SK-N-SH treated with all-trans-retinoic acid at 6 μM for 48 hours (cell line): ENCODE measurements around the gene TMEM263.
"Not testable (repeated sequence)": the region's sequence is repeated elsewhere in the genome, so short reads cannot be mapped to it uniquely, and the experiment has no call there.

Experiments
- ATAC-seq: fragments of 200-7000 bp; cut with Tn5 transposase; 3 replicates; pipeline ENCODE4 v1.9.1; 2020; ENCODE audit warnings: mild to moderate bottlenecking, moderate library complexity
- ARNTL ChIP-seq: fragments of 450-650 bp; formaldehyde crosslinking; IDR thresholded peaks from 2 replicates; pipeline ENCODE4 v1.5.0; 2020; ENCODE audit warnings: low read depth, mild to moderate bottlenecking, moderate library complexity, borderline replicate concordance
- CSDC2 ChIP-seq: fragments of 250-450 bp; sonication (Bioruptor Pico); IDR thresholded peaks from 2 replicates; pipeline ENCODE4 v1.5.0; 2020; ENCODE audit warnings: mild to moderate bottlenecking, moderate library complexity
- ESRRG ChIP-seq: fragments of 250-450 bp; sonication (Bioruptor Pico); IDR thresholded peaks from 2 replicates; pipeline ENCODE4 v1.6.1; 2021; ENCODE audit warnings: mild to moderate bottlenecking
- GLIS3 ChIP-seq: fragments of 250-450 bp; sonication (Bioruptor Pico); IDR thresholded peaks from 2 replicates; pipeline ENCODE4 v1.5.0; 2020; ENCODE audit warnings: mild to moderate bottlenecking, moderate library complexity
- ISL1 ChIP-seq: fragments of 250-450 bp; sonication (Bioruptor Pico); IDR thresholded peaks from 2 replicates; pipeline ENCODE4 v2.1.2; 2022; ENCODE audit warnings: mild to moderate bottlenecking, moderate library complexity
- OSR1 ChIP-seq: fragments of 250-450 bp; sonication (Bioruptor Pico); IDR thresholded peaks from 2 replicates; pipeline ENCODE4 v1.8.0; 2022; ENCODE audit warnings: moderate library complexity, mild to moderate bottlenecking, inconsistent platforms
- PPARA ChIP-seq: fragments of 250-450 bp; sonication (Bioruptor Pico); IDR thresholded peaks from 2 replicates; pipeline ENCODE4 v1.5.0; 2020; ENCODE audit warnings: mild to moderate bottlenecking, borderline replicate concordance
- RARB ChIP-seq: fragments of 250-450 bp; sonication (Bioruptor Pico); IDR thresholded peaks from 2 replicates; pipeline ENCODE4 v1.8.0; 2021; ENCODE audit warnings: mild to moderate bottlenecking, moderate library complexity
- SNAI2 ChIP-seq: fragments of 250-450 bp; sonication (Bioruptor Pico); IDR thresholded peaks from 2 replicates; pipeline ENCODE4 v1.5.0; 2020; ENCODE audit warnings: mild to moderate bottlenecking, moderate library complexity
- TCF4 ChIP-seq: fragments of 250-450 bp; sonication (Bioruptor Pico); IDR thresholded peaks from 2 replicates; pipeline ENCODE4 v1.8.0; 2021; ENCODE audit warnings: mild to moderate bottlenecking, moderate library complexity, borderline replicate concordance
- TOX ChIP-seq: fragments of 250-450 bp; sonication (Bioruptor Pico); IDR thresholded peaks from 2 replicates; pipeline ENCODE4 v1.8.0; 2021; ENCODE audit warnings: mild to moderate bottlenecking, moderate library complexity, borderline replicate concordance
- ZC3H10 ChIP-seq: fragments of 250-450 bp; sonication (Bioruptor Pico); IDR thresholded peaks from 2 replicates; pipeline ENCODE4 v1.5.1; 2021; ENCODE audit warnings: mild to moderate bottlenecking, moderate library complexity
- ZFP3 ChIP-seq: fragments of 250-450 bp; sonication (Bioruptor Pico); IDR thresholded peaks from 2 replicates; pipeline ENCODE4 v1.5.0; 2020; ENCODE audit warnings: mild to moderate bottlenecking, moderate library complexity
- ZFP30 ChIP-seq: fragments of 450-650 bp; formaldehyde crosslinking; IDR thresholded peaks from 2 replicates; pipeline ENCODE4 v1.5.0; 2022; ENCODE audit warnings: mild to moderate bottlenecking, moderate library complexity
- ZNF565 ChIP-seq: fragments of 450-650 bp; formaldehyde crosslinking; conservative IDR thresholded peaks from 2 replicates; pipeline ENCODE4 v1.5.0; 2020; ENCODE audit warnings: low read depth, mild to moderate bottlenecking, moderate library complexity
- ZNF70 ChIP-seq: fragments of 450-650 bp; formaldehyde crosslinking; IDR thresholded peaks from 2 replicates; pipeline ENCODE4 v1.5.0; 2020; ENCODE audit warnings: mild to moderate bottlenecking, moderate library complexity
- TF ChIP-seq, protein P1 (sequence below): fragments of 250-450 bp; sonication (Bioruptor Pico); IDR thresholded peaks from 2 replicates; pipeline ENCODE4 v1.5.1; 2020; ENCODE audit warnings: low read depth, mild to moderate bottlenecking, moderate library complexity
- TF ChIP-seq, protein P2 (sequence below): fragments of 250-450 bp; sonication (Bioruptor Pico); IDR thresholded peaks from 2 replicates; pipeline ENCODE4 v1.5.1; 2021; ENCODE audit warnings: mild to moderate bottlenecking, moderate library complexity
- TF ChIP-seq, protein P3 (sequence below): fragments of 250-450 bp; sonication (Bioruptor Pico); IDR thresholded peaks from 2 replicates; pipeline ENCODE4 v1.5.0; 2020; ENCODE audit warnings: mild to moderate bottlenecking, moderate library complexity
- TF ChIP-seq, protein P4 (sequence below): fragments of 250-450 bp; sonication (Bioruptor Pico); IDR thresholded peaks from 2 replicates; pipeline ENCODE4 v1.8.0; 2020; ENCODE audit warnings: mild to moderate bottlenecking, moderate library complexity, borderline replicate concordance

The TMEM263 gene

DNA sequence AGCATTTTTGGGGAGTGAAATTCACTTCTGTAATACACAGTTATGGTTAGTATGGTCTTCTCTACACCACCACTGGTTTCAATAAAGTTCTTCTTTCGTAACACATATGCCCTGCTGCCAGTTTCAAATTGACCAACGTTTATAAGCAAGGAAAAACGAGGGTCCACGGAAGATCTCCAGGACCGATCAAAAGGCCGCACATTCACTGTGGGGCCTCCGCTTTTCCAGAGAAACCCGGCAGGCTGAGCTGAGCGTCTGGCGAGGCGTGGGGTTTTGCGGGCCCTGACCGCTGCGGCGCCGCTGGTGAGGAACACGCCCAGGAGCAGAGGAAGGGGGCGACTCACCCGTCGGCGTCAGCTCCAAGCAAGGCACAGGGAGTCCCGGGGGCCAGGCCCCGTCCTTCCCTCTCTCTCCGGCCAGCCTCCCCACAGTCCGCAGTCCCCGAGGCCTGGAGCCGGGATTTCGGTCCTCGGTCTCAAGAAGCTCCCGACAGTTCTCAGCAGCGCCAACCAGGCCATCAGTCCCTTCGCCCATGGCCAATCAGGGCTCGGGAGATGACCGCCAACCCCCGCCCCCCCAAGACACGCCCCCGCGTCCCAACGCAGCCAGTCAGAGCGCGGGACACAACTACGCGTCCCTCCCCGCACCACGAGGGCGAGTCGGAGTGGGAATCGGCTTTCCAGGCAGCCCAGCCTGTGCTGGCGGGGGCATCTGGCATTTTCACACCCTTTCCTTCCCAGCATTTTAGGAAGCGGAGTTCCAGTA is 31.1 kb downstream of the TMEM263 start, which contains the start of gene MTERF2:
Gene MTERF2, minus strand, starts transcription at position 522 of the 765 bp plus-strand sequence. CDS start 8,432 bp downstream, outside the sequence.
- TF ChIP-seq ZNF70 (CRISPR knock-in tag) = no peak
- TF ChIP-seq GLIS3 (CRISPR knock-in tag) = 0 out of 2 replicates have a peak, but pooled peaks have one; percentile 9
- TF ChIP-seq, protein P1, sequence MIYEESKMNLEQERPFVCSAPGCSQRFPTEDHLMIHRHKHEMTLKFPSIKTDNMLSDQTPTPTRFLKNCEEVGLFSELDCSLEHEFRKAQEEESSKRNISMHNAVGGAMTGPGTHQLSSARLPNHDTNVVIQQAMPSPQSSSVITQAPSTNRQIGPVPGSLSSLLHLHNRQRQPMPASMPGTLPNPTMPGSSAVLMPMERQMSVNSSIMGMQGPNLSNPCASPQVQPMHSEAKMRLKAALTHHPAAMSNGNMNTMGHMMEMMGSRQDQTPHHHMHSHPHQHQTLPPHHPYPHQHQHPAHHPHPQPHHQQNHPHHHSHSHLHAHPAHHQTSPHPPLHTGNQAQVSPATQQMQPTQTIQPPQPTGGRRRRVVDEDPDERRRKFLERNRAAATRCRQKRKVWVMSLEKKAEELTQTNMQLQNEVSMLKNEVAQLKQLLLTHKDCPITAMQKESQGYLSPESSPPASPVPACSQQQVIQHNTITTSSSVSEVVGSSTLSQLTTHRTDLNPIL (CRISPR knock-in tag) = no peak
- TF ChIP-seq ZFP3 (CRISPR knock-in tag) = peak; percentile 64; the same call in 1 of the 2 replicates
- ATAC-seq = peak; percentile 97

DNA sequence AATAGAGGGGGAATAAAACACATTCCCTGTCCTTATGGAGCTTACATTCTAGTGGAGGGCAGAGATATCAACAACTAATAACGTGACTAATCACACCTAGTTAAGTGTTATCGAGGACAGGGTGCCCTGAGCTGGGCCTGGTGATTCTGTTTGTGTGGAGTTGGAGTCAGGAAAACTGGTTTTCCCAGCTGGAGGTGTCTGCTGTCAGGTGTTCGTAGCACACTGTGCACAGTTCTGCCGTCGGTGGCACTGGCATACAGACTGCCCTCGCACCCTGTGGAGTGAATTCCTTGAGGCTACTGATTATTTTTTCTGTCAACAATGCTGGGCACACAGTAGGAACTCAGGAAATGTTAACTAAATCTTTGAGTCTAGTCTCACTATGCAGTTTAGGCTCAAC is 32.1 kb downstream of the TMEM263 start:
- ATAC-seq = no peak
- TF ChIP-seq ARNTL (no peak), ZFP30 (CRISPR knock-in tag) (no peak), OSR1 (CRISPR knock-in tag) (no peak), RARB (CRISPR knock-in tag) (no peak), PPARA (CRISPR knock-in tag) (no peak), ESRRG (CRISPR knock-in tag) (no peak), CSDC2 (CRISPR knock-in tag) (no peak), ISL1 (CRISPR knock-in tag) (no peak), ZFP3 (CRISPR knock-in tag) (no peak)
- TF ChIP-seq, protein P2, sequence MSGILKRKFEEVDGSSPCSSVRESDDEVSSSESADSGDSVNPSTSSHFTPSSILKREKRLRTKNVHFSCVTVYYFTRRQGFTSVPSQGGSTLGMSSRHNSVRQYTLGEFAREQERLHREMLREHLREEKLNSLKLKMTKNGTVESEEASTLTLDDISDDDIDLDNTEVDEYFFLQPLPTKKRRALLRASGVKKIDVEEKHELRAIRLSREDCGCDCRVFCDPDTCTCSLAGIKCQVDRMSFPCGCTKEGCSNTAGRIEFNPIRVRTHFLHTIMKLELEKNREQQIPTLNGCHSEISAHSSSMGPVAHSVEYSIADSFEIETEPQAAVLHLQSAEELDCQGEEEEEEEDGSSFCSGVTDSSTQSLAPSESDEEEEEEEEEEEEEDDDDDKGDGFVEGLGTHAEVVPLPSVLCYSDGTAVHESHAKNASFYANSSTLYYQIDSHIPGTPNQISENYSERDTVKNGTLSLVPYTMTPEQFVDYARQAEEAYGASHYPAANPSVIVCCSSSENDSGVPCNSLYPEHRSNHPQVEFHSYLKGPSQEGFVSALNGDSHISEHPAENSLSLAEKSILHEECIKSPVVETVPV = no peak
- TF ChIP-seq, protein P3, sequence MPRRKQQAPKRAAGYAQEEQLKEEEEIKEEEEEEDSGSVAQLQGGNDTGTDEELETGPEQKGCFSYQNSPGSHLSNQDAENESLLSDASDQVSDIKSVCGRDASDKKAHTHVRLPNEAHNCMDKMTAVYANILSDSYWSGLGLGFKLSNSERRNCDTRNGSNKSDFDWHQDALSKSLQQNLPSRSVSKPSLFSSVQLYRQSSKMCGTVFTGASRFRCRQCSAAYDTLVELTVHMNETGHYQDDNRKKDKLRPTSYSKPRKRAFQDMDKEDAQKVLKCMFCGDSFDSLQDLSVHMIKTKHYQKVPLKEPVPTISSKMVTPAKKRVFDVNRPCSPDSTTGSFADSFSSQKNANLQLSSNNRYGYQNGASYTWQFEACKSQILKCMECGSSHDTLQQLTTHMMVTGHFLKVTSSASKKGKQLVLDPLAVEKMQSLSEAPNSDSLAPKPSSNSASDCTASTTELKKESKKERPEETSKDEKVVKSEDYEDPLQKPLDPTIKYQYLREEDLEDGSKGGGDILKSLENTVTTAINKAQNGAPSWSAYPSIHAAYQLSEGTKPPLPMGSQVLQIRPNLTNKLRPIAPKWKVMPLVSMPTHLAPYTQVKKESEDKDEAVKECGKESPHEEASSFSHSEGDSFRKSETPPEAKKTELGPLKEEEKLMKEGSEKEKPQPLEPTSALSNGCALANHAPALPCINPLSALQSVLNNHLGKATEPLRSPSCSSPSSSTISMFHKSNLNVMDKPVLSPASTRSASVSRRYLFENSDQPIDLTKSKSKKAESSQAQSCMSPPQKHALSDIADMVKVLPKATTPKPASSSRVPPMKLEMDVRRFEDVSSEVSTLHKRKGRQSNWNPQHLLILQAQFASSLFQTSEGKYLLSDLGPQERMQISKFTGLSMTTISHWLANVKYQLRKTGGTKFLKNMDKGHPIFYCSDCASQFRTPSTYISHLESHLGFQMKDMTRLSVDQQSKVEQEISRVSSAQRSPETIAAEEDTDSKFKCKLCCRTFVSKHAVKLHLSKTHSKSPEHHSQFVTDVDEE (CRISPR knock-in tag) = no peak

DNA sequence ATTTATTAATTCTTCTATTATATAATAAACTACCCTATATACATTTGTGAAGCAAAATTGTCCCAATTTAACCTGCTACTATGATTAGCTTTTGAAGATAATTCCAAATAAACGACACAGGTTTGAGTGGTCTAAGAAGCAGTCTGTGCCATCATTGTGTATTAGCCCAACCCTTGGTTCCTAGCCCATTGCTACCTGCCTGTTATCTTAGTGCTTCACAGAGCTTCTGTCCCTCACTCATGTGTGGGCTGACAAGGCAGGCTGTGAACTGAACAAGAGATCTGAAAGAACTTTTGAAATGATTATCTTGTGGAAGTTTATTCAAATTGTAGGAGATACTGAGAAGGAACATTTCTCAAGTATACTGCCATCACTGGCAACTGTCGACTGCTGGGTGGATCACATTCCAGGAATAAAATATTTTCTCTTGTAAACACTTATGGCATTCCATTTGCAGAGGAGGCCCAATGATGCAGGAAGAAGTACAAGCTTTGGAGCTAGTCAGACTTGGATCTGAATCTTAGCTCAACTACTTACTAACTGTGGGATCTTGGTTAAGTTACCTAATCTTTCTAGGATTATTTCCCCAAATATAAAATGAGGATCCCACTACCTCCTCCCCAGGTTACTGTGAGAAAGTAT is 39.0 kb downstream of the TMEM263 start:
- ATAC-seq = peak; percentile 88
- TF ChIP-seq, protein P4, sequence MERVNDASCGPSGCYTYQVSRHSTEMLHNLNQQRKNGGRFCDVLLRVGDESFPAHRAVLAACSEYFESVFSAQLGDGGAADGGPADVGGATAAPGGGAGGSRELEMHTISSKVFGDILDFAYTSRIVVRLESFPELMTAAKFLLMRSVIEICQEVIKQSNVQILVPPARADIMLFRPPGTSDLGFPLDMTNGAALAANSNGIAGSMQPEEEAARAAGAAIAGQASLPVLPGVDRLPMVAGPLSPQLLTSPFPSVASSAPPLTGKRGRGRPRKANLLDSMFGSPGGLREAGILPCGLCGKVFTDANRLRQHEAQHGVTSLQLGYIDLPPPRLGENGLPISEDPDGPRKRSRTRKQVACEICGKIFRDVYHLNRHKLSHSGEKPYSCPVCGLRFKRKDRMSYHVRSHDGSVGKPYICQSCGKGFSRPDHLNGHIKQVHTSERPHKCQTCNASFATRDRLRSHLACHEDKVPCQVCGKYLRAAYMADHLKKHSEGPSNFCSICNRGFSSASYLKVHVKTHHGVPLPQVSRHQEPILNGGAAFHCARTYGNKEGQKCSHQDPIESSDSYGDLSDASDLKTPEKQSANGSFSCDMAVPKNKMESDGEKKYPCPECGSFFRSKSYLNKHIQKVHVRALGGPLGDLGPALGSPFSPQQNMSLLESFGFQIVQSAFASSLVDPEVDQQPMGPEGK (CRISPR knock-in tag) = no peak
- TF ChIP-seq ZNF565 (CRISPR knock-in tag) (no peak), PPARA (CRISPR knock-in tag) (no peak), CSDC2 (CRISPR knock-in tag) (no peak), GLIS3 (CRISPR knock-in tag) (no peak), ZC3H10 (CRISPR knock-in tag) (no peak), TOX (CRISPR knock-in tag) (no peak), ZNF70 (CRISPR knock-in tag) (no peak), SNAI2 (CRISPR knock-in tag) (no peak), TCF4 (no peak)
- TF ChIP-seq, protein P3 (CRISPR knock-in tag) = no peak
- TF ChIP-seq, protein P2 = no peak
- TF ChIP-seq, all 23 proteins: peak for 0

DNA sequence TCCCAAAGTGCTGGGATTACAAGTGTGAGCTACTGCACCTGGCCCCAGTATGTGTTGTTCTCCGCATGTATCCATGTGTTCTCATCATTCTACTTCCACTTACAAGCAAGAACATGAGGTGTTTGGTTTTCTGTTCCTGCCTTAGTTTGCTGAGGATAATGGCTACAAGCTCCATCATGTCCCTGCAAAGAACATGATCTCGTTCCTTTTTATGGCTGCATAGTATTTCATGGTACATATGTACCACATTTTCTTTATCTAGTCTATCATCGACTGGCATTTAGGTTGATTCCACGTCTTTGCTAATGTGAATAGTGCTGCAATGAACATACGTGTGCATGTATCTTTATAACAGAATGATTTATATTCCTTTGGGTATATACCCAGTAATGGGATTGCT is 40.4 kb downstream of the TMEM263 start:
- not testable (repeated sequence) for ATAC-seq
